ENCODE results near the gene BRME1. TPM values are rescaled to one million over a fixed set of nuclear protein-coding genes. Genes with fewer than 3 reads are reported as not detected.

BRME1 gene
- total and polyA plus RNA-seq, 10 donors, result 0.97 to 3.8 (median 2.4) TPM

GRCh38 chr19:13840305-13841085 is 65.4 kb downstream of the BRME1 start:
- DNase-seq, result peak; percentile 92
- peaks cover 0 to 25% (median 8%) of the 10 kb centered on the region in 6 donors for H3K36me3 ChIP-seq
- peaks cover 58 to 94% (median 82%) of the 10 kb centered on the region in 6 donors for H3K4me1 ChIP-seq
- 15 to 49% (median 16%) methylated on average over 19 to 23 of the region's 23 CpGs for WGBS, 5 donors
- no peaks in the 10 kb centered on the region for H3K27me3 ChIP-seq (replicated peaks in 1 of 7)
- no peaks in the 10 kb centered on the region for H3K9me3 ChIP-seq
- peak overlapping the region; percentile 91 to 100 (median 98) for H3K27ac ChIP-seq
- TF ChIP-seq POLR2AphosphoS5 (IDR thresholded peaks at IDR 0.05) (peak; percentile 75 to 89 (median 79)), POLR2A (IDR thresholded peaks at IDR 0.05) (peak in 1 of 3 donors; percentile 27), CTCF (IDR thresholded peaks at IDR 0.05 in 8 of 11, conservative IDR thresholded peaks at IDR 0.05 in 3 of 11) (peak in 1 of 11 experiments; percentile 12)
- H3K4me3 ChIP-seq, result peak overlapping the region; percentile 57 to 94 (median 77)
- intact Hi-C loops (cut with DNase I; ENCODE audit: low total_unique reads), result no loop called here

DNA sequence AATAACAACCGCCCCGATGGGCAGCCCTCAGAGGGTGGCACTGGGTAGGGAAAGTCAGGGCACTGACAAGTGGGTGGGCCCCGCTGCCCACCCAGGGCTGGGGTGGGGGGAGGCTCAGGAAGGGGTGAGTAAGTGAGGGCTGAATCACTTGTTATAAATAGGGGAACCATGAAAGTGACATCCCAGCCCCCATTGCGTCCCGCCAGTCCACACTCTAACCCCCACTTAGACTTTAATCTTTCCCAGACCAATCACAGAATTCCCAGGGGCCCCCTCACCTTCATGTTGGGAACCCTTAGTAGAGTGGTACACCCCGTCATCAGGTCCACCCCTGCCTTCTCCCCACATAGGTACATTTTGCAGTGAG is 66.0 kb downstream of the BRME1 start:
- no peaks in the 10 kb centered on the region for H3K27me3 ChIP-seq (replicated peaks in 1 of 7)
- intact Hi-C loops (cut with DNase I; ENCODE audit: low total_unique reads), result no loop called here
- peak overlapping the region; percentile 91 to 100 (median 98) for H3K27ac ChIP-seq
- H3K4me1 ChIP-seq, result peaks cover 58 to 95% (median 86%) of the 10 kb centered on the region in 6 donors
- 2 to 13% (median 6%) methylated on average over 3 to 6 of the region's 6 CpGs for WGBS, 5 donors
- no peak for TF ChIP-seq POLR2AphosphoS5 (IDR thresholded peaks at IDR 0.05)
- TF ChIP-seq POLR2A (IDR thresholded peaks at IDR 0.05), result no peak
- no peak for TF ChIP-seq CTCF (IDR thresholded peaks at IDR 0.05 in 8 of 11, conservative IDR thresholded peaks at IDR 0.05 in 3 of 11)
- no peak for DNase-seq
- peak overlapping the region; percentile 57 to 94 (median 77) for H3K4me3 ChIP-seq
- no peaks in the 10 kb centered on the region for H3K9me3 ChIP-seq
- H3K36me3 ChIP-seq, result peaks cover 0 to 31% (median 11%) of the 10 kb centered on the region in 6 donors

DNA sequence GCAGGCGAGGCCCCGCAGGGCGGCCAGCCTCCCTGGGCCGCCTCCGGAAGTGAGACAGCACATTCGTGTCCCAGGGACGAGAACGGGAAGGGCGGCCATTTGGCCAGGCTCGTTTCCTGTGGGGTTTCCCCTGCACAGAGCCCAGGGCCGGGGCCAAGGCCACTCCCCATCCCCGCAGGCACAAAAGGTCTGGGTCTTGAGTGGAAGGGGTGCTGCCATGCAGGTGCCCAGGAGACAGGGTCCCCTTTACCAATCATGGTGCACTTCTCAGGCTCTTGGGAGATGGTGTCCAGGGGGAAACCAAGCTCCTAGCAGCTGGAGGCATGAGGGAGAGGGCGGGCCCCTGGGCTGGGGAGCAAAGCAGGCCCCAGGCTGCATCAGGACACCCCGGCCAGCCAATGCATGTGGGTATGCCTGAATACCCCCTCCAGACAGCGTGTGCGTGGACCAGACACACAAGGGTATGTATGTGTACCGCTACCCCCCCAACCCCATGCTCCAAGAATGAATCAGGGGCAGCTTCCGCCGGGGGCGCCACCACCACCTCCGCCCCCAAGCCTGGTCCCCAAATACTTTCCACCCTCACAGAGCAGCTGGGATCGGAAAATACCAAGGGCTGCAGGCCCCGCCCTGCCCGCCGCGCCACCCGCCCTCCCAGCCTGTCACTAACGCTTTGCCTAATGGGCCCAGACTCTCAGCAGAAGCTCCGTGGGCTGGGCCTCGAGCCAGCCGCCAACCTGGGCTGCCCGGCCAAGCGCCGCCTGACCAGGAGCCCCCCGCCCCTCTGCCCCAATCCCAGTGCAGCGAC is 66.6 kb downstream of the BRME1 start:
- Histone ChIP-seq H3K27ac (peak overlapping the region; percentile 91 to 100 (median 98)), H3K4me3 (peak overlapping the region; percentile 57 to 94 (median 77)), H3K4me1 (peaks cover 62 to 97% (median 91%) of the 10 kb centered on the region in 6 donors), H3K27me3 (replicated peaks in 1 of 7) (no peaks in the 10 kb centered on the region), H3K9me3 (no peaks in the 10 kb centered on the region), H3K36me3 (peaks cover 0 to 37% (median 17%) of the 10 kb centered on the region in 6 donors)
- 0 to 2% (median 1%) methylated on average over 19 to 36 of the region's 36 CpGs for WGBS, 5 donors
- intact Hi-C loops (cut with DNase I; ENCODE audit: low total_unique reads), result no loop called here
- DNase-seq, result peak; percentile 98
- TF ChIP-seq CTCF (IDR thresholded peaks at IDR 0.05 in 8 of 11, conservative IDR thresholded peaks at IDR 0.05 in 3 of 11) (peak in 5 of 11 experiments; percentile 6 to 45 (median 31)), POLR2AphosphoS5 (IDR thresholded peaks at IDR 0.05) (peak; percentile 95 to 98 (median 95)), POLR2A (IDR thresholded peaks at IDR 0.05) (peak; percentile 40 to 79 (median 65))
